Loucy (cell line): ENCODE data around the gene MC2R.

Experiments used
- CTCF ChIP-seq: fragments of 200-600 bp; sonication (generic); conservative IDR thresholded peaks from 2 replicates; pipeline ENCODE4 v1.5.1; 2014; ENCODE audit warnings: mild to moderate bottlenecking, antibody characterized with exemption, low read length
- EZH2phosphoT487 ChIP-seq: fragments of 200-600 bp; IDR thresholded peaks from 2 replicates; pipeline ENCODE4 v1.6.1; 2018; ENCODE audit warnings: antibody characterized with exemption, mild to moderate bottlenecking, moderate library complexity, borderline replicate concordance

- TF ChIP-seq CTCF (no peak), EZH2phosphoT487 (no peak)
Observed at GRCh38 chr18:13871701-13872100, 43.6 kb downstream of the MC2R start.
